Kasumi-1 (cell line): ENCODE data around the gene TBCD.
"Not testable (repeated sequence)": the region's sequence is repeated elsewhere in the genome, so short reads cannot be mapped to it uniquely, and the experiment has no call there.

Experiments used
- DNase-seq, 2 experiments: peaks; one replicate each; lab custom pipeline; 2025; lab: John Stamatoyannopoulos, UW

TBCD gene

DNA sequence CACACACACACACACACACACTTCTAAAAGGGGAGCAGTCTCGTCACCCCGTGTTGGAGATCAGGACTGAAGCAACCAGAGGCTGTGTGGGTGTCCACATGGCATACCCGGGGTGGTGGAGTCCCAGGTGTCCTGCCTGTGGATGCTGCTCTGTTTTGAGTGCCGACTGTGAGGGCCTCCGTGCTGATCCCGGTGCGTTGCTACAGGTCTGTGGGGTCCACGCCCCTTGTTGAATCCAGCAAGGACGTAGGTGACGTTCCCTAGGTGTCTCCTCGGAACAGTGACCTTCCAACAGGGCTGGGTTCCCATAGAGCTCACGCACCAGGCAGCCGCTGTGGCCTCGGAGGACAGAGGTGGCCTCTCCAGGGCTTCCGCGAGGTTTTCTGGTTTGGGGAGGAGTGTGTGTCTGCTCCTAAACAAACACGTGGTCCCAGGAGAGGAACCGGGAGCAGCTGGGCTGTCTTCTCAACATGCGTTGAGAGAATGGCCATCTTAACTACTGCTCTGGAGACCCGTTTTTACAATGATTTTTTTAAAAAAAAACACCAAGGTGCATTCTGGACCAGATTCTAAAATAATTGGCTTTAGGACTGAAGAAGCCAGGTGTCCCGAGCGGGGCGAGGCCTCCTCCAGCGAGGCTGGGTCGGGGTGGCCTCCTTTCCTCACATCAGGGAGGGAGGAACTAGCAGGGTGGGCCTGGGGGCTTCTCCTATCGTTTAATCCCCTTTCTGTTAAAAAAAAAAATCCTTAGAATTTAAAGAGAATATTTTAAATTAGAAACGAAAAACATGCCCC lies 188.6 kb downstream of the TBCD start:
- DNase-seq, result no peak

DNA sequence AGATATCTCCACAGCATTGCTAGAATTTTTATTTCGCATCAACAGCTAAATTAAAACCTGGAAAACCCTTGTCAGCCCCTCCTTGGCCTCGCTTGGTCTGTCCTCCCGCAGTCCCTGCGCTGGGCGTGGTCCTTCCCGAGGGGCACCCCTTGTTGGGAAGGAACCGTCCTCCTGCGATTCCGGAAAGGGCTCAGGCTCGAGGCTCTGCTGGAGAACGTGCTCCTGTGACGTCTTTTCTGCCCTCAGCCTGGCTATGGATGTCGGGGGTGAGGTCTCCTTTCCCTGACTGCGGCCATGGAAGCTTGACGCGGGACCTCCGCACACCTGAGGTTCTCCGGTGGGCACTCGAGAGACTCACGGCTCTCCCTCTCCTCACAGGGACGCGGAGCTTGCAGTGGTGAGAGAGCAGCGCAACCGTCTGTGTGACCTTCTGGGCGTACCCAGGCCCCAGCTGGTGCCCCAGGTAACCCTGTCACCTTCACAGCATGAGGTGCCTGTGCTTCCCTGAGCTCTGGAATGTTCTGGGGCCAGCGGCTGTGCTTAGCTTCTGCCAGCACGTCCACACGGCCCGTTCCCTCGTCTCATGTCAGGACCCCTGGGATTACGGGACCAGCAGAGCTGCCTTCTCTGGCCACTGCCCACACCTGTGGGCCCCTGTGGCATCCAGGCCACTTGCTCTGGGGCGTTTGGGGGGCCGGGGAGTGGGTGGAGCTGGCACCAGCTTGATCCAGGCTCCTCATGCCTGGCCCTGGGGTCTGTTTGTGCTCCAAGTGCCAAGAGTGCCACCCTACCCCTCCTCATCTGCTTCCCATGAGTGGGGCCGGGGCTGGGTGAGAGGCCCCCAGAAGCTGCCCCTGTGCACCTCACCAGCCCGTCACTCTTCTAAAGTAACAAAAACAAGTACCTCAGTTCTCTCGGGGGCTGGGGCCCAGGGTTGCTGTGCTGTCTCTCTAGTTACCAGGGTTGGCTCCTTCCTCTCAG lies 189.4 kb downstream of the TBCD start:
- DNase-seq, result no peak

DNA sequence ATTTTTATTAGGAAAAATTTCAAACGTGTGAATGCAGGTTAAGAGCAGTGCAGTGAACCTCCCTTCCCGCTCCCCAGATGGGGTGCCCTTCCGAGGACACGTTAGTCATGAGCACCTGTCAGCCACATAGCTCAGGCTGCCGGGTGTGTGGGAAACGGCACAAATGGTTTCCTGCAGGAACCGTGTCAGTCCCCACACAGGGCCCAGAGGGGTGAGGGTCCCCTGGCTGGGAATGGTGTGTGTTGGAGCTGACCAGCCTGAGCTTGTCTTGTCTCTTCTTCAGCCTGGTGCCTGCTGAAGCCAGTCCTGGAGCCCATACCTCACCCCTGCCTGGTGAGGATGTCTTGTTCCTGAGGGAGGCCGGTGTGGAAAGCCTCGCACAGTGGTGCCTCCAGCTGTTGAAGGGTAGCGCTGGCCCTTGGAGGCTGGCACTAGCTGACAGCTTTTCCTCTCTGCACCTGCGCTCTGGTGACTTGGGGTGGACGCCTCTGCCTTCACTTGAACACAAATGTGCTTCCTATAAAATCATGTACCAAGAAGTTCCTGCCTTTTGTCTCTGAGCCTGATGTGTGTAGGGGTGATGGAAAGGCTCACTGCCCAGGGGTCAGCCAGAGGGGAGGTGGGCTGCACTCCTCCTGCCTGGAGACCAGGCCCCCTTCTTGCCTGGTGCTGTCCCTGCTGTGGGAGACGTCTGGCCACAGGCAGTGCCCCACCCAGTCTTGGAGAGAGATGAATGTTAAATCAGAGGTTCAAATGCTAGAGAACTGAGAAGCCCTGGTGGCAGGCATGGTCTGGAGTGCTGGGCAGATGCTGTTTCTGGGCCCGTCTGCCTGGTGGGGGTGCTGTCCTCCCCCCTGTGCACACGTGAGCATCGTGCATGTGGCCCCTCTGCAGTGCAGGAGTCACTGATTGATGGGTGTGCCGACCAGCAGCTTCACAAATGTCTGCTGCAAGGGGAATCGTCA lies 190.6 kb downstream of the TBCD start:
- DNase-seq, result no peak

DNA sequence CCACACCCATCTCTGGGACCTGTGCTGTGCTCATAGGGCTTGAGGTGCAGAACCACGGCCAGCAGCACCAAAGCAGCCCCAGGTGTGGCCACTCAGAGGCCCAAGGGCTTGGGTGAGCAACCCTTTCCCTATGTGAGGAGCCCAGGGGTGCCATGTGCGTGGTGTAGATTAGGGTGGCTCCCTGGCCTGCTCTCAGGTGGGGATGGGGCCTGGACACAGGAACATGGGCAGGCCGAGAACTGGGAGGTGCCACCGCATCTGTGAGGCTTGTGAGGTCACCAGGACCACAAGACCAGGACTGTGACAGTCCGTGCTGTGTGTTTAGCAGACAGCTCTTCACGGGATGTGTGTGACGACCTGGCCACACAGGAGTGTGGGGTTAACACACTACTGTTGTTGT lies 191.5 kb downstream of the TBCD start:
- no peak for DNase-seq

DNA sequence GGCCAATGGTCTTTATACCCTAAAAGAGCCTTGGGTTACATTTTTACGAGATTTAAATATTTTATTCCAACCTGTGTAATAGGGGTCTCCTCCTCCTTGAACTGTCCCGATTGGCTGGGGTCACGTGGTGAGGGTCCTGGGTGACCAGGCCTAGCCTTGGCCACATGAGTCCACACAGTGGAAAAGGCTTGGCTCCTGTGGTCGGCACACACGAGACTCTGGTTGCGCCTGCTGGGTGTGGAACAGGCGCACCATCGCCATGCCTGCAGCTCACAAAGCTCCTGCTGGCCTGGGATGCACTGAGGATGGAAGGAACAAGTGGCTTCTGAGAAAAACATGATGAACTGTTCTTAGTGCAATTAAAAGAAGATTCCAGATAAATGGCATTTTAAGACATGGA lies 191.9 kb downstream of the TBCD start:
- no peak for DNase-seq

DNA sequence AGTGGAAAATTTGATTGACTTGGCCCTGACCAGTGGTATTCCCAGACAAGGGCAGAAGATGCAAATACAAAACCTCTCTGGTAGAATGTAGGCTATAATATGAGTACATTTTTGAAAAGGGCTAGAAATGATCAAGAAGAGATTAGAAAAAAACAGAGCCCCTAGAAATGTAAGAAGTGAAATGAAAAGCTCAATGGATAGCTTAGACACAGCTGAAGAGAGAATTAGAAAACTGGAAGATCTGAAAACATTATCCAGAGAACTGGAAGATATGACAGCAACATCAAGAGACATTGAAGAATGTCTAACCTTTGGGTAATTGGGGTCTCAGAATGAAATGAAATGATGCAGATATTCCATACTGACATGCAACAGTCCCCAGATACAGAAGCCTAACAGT lies 193.1 kb downstream of the TBCD start:
- DNase-seq, result peak in 1 of 2 experiments; percentile 13

DNA sequence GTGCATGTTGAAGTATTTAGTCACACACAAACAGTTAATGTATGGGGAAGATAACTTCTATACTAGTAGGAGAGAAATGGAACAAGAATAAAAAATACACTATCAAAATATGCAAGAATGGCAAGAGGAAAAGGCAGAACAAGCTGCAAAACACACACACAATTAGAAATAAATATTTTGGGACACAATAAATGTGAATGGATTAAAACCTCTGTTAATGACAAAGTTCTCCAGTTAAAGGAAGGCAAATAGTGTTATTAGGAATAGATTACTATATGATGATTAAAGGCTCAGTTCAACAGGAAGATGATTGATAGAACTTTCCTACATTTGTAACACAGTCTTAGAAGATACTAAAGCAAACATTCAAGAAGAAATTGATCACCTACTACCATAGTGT lies 194.2 kb downstream of the TBCD start:
- no peak for DNase-seq

DNA sequence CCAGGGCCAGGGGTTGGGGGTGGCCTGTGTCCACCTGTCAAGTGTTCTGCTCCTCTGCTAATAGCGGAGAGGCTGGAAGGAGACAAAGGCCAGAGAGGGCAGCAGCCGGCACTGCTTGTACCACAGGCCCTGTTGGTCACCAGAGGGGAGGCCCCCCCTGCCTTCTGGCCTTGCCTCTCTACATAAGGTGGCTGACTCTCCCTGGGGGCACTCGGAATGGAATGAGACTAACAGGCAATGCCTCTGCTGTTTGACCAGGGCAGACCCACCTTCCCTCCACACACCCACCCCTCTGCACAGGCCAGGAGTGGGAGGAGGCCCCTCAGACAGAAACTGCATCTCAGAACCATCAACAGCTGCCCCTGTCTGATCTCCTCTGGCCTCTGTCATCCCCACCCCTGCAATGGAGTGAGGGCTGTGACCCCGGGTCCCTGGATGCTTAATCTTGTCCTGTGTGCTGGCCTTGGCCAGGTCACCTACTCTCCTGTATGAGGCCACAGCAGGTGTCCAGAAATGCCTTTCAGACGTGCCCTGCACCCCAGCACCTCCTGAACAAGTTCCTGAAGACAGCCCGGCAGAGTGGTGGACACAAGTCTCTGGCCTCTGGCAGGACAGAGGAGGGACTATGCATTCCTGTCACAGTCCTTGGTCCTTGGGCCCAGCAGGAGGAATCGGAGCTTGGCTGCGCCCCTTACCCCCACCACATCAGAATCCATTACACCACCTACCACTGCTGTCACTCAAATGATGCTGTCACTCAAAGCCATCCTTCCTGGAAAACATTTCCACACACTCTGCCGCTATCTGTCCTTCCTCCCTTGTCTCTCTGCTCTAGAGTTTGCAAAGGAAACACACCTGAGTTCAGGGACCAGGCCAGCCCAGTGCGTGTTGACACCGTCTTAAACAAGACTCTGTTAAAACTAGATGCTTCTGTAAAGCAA lies 195.5 kb downstream of the TBCD start:
- DNase-seq, result no peak

DNA sequence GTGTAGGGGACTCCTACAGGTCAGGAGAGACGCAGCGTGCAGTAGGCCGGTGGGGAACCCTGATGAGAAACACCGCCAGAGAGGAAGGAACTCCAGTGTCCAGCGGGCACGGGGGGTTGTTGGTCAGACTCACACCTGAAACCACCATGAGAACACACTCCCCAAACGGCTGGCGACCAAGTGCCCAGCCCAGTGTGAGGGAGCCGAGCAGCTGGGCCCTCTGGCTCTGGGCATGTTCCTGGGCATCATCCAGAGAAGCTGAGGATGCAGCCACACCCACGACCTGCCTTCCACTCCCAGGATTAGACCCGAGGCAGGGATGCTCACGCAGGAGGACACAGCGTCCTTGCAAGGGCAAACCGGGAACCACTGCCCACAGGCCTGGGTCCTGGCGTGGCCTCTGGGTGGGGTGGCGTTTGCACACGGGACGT lies 196.2 kb downstream of the TBCD start:
- DNase-seq, result no peak

DNA sequence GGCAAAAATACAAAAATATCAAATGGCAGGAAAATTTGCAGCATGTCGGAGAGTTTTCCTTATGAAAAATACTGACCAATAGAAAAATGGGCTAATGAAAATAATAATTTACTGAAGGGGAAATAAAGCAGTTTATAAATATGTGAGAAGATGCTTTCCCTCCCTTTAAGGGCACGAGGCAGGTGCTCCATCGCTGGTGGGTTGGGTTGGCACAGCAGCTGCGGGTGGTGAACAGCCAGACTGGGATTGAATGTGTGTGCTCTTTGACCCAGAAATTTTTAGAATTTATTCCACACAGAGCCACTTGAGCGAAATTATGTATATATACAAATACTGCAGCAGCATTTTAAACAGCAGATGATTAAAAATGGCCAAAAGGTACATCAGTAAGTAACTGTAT lies 197.1 kb downstream of the TBCD start:
- no peak for DNase-seq

DNA sequence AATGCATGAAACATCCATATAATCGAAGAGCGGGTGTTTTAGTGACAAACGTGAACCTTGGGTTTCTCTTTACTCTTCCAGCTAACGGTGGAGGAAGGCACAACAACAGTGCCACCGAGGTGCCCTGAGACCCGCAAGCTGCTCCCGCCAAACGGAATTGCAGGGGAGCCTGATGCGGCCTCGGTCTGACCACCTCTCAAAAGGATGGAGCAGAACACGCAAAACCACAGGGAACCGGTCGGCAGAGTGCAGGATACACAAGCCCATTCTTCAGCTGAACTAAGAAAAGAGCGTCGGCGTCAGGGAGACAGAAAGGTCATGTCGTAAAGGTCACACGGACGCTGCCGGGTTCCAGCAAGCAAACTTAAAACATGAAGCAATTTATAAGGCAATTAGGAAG lies 197.5 kb downstream of the TBCD start:
- no peak for DNase-seq

DNA sequence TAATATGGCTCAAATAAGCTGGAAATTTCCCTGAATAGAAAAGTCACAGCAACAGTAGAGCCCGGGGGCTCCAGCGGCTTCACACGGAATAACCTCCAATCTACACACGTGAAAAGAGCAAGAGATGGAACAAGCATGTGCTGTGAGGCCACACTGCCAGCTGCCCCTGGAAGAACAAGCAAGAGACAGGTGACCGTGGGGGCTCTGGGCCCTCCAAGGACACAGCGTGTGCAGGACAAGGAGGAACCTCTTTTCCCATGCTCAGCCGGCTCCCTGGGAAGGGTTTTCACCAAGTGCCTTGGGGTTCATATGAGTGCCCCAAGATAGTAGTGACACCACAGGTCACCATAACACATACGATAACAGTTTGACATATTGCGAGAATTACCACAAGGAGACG lies 198.1 kb downstream of the TBCD start:
- DNase-seq, result no peak

DNA sequence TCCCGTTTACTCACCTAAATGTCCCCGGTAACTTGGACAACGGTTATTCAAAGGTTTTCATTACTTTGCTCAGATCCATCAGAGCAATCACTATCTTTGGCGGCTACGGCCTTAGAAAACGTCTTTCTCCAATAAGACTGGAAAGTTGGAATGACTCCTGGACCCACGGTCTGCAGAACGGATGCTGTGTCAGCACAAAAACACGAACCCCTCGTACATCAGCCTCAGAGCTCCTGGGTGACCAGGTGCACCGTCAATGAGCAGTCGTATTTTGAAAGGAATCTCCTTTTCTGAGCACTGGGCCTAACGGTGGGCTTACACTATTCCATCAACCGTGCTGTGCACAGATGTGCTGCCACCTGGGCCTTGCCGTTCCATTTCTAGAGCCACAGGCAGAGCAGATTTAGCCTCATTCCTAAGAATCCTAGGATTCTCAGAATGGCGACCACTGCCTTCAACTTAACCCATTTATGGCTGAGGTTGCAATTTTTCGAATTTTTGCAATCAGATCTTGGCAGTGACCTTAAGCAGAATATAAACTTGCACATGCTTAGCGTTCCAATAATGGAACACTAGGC lies 198.7 kb downstream of the TBCD start:
- DNase-seq, result no peak

DNA sequence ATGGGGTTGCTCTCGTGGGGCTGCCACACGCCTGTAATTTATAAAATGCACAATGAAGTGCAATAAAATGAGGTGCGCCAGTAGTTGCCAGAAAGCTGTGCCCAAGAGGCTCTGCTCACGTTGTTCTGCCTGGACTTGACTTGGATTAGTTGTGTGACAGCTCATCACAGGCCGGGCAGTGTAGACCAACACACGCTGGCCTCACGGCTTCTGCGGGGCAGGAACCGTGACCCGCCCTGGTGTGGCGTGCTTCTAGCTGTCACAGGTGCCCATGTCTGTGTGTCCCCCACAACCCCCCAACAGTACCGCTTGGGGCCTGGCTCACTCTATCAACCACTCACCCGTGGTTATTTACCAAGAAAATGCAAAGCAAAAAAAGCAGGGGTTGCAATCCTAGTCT lies 200.2 kb downstream of the TBCD start:
- DNase-seq, result no peak

DNA sequence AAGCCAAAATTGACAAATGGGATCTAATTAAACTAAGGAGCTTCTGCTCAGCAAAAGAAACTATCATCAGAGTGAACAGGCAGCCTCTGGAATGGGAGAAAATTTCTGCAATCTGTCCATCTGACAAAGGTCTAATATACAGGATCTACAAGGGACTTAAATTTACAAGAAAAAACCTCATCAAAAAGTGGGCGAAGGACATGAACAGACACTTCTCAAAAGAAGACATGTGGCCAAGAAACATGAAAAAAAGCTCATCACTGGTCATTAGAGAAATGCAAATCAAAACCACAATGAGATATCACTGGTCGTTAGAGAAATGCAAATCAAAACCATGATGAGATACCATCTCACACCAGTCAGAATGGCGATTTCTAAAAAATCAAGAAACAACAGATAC lies 203.2 kb downstream of the TBCD start:
- not testable (repeated sequence) for DNase-seq

DNA sequence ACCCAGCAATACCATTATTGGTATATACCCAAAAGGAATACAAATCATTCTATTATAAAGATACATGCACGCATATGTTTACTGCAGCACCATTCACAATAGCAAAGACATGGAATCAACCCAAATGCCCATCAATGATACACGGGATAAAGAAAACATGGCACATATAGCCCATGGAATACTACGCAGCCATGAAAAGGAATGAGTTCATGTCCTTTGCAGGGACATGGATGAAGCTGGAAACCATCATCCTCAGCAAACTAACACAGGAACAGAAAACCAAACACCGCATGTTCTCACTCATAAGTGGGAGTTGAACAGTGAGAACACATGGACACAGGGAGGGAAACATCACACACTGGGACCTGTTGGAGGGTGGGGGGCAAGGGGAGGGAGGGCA lies 203.8 kb downstream of the TBCD start:
- not testable (repeated sequence) for DNase-seq

DNA sequence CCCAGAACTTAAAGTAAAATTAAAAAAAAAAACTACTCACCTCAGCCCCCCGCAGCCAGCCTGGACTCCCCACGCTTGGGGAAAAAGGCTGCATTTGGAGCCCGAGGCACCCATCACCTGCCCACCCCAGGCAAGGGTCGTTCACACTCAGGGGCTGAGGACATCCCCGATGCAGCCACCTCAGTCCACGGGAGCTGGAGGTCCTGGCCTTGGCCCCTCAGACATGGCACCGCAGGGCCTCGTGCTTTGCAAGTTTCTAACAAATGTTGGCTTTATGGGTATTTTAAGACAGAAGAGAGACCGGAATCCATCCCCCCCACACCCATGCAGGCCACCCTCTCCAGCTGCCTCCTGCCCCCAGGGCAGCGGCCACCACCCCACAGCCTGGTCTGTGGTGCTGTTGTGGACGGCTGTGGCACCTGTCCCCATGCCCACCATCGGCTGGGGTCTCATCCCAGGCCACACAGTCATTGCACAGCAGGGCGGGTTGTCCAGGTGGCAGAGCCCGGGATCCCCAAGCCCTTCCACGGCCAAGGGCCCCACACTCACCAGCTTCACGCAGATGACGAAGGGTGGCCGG lies 204.4 kb downstream of the TBCD start:
- no peak for DNase-seq

DNA sequence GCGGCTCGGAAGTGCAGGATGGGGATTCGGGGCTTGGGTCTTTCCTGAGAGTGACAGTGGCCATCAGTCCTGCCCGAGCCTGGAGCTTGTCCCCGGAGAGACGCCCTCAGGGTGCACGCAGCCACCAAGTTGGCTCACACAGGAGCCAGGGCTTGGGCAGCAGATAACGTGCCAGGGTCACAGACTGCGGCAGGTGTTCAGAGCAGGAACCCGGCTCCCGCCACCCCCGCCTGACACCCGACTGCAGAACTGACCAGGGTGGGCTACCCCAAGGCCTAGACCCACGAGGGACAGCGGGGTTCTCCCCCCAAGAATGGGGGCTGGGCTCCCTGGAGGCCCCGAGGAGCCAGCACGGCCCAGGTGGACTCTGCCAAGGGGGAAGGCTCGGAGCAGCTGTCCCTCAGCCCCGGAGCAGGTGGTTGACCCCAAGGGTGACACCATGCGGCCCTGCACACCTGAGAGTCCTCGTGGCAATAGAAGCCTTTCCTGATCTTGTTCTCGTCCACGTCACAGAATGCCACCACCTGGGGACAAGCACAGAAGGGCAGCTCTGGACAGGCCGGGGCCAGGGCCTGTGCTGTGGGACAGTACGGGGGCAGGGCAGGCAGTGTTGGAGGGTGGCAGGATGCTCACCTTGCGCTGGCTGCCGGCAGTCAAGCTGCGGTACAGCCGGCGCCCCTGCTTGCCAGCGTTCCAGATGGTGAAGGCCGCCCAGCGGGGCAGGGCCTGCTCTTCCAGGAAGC lies 205.0 kb downstream of the TBCD start:
- no peak for DNase-seq

DNA sequence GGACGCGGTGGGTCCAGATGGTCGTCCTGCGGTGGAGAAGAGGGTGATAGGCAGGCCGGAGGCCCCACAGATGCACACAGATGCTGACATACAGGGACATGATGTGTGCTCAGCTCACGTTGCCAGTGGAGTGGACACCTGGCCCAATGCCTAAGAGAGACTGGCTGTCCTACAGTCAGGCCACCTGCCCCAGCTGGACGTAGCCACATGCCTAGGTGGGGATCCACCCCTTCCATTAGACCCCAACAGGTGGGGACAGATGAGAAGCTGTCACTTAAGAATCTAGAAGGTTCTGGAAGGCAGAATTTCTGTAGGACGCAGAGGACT lies 205.6 kb downstream of the TBCD start:
- DNase-seq, result no peak
